ENCODE data around the gene PATE3.

Gene PATE3

DNA sequence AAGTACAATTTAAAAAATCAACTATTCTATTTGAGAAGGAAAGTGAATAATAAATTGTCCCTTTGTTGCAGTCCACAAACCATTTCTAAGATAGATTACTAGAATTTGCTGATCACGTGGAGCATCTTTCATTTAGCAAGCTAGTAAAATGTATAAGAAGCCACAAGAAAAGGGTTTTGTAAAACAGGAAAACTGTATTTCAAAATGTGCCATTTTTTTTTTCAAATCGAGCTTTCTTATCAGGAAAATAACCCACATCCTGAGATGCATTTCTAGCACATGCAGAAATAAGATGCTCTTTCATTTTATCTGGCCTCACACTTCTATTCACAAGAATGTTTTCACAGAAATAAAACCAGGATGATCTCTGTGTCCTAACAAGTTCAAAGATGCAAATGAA lies 3.2 kb upstream of the PATE3 start:
- no peak overlapping the region for H2AFZ ChIP-seq (ENCODE audit: low read length)
- H3K4me1 ChIP-seq (ENCODE audit: insufficient read depth, low read length, poor library complexity, severe bottlenecking), result no peaks in the 10 kb centered on the region
- no peaks in the 10 kb centered on the region for H3K79me2 ChIP-seq (ENCODE audit: insufficient read depth, low read length)
- no peaks in the 10 kb centered on the region for H4K20me1 ChIP-seq (ENCODE audit: insufficient read depth, low read length, poor library complexity, severe bottlenecking)
- H3K9me3 ChIP-seq (ENCODE audit: insufficient read depth, low read depth, low read length), result no peaks in the 10 kb centered on the region
- H3K4me2 ChIP-seq (ENCODE audit: low read depth, low read length, poor library complexity, severe bottlenecking), result no peak overlapping the region
- H3K27me3 ChIP-seq (ENCODE audit: insufficient read depth, low read length, poor library complexity, severe bottlenecking), result no peaks in the 10 kb centered on the region
- no peaks in the 10 kb centered on the region for H3K36me3 ChIP-seq (ENCODE audit: insufficient read depth, low read length)
- no peaks in the 10 kb centered on the region for H3K9me2 ChIP-seq (replicated peaks; ENCODE audit: low read depth, low read length)
- H3F3A ChIP-seq (ENCODE audit: low read depth), result no peaks in the 10 kb centered on the region
- H3K9ac ChIP-seq (ENCODE audit: low read depth, low read length, poor library complexity, severe bottlenecking), result no peak overlapping the region
- TF ChIP-seq, protein P1, sequence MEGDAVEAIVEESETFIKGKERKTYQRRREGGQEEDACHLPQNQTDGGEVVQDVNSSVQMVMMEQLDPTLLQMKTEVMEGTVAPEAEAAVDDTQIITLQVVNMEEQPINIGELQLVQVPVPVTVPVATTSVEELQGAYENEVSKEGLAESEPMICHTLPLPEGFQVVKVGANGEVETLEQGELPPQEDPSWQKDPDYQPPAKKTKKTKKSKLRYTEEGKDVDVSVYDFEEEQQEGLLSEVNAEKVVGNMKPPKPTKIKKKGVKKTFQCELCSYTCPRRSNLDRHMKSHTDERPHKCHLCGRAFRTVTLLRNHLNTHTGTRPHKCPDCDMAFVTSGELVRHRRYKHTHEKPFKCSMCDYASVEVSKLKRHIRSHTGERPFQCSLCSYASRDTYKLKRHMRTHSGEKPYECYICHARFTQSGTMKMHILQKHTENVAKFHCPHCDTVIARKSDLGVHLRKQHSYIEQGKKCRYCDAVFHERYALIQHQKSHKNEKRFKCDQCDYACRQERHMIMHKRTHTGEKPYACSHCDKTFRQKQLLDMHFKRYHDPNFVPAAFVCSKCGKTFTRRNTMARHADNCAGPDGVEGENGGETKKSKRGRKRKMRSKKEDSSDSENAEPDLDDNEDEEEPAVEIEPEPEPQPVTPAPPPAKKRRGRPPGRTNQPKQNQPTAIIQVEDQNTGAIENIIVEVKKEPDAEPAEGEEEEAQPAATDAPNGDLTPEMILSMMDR (conservative IDR thresholded peaks at IDR 0.05; ENCODE audit: low read length), result no peak
- no peak for TF ChIP-seq EZH2phosphoT487 (IDR thresholded peaks at IDR 0.05; ENCODE audit: borderline replicate concordance)
- H3K4me3 ChIP-seq (ENCODE audit: low read length, poor library complexity, severe bottlenecking), result no peak overlapping the region

DNA sequence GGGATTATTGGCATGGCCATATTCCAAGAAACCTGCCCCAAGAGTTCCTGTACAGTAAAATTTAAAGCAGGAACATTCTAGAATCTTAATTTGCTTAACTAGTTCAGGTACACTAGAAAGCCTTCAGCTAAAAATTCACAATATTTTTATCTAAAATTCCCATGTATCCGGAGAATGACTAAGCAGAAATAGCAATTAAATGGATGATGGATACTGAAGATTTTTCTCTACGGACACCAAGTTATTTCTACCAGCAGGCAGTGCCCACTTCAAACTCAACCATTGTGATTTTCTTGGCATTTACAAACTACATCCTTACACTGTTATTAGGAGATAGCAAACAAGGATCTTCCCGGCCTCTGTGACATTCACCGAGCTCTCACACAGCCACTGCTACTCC lies 2.9 kb downstream of the PATE3 start:
- Histone ChIP-seq H2AFZ (ENCODE audit: low read length) (no peak overlapping the region), H3F3A (ENCODE audit: low read depth) (no peaks in the 10 kb centered on the region), H3K4me1 (ENCODE audit: insufficient read depth, low read length, poor library complexity, severe bottlenecking) (no peaks in the 10 kb centered on the region), H3K4me3 (ENCODE audit: low read length, poor library complexity, severe bottlenecking) (no peak overlapping the region), H3K27me3 (ENCODE audit: insufficient read depth, low read length, poor library complexity, severe bottlenecking) (no peaks in the 10 kb centered on the region), H3K9me2 (replicated peaks; ENCODE audit: low read depth, low read length) (no peaks in the 10 kb centered on the region), H3K79me2 (ENCODE audit: insufficient read depth, low read length) (no peaks in the 10 kb centered on the region), H4K20me1 (ENCODE audit: insufficient read depth, low read length, poor library complexity, severe bottlenecking) (no peaks in the 10 kb centered on the region), H3K4me2 (ENCODE audit: low read depth, low read length, poor library complexity, severe bottlenecking) (no peak overlapping the region), H3K9me3 (ENCODE audit: insufficient read depth, low read depth, low read length) (no peaks in the 10 kb centered on the region), H3K36me3 (ENCODE audit: insufficient read depth, low read length) (no peaks in the 10 kb centered on the region), H3K9ac (ENCODE audit: low read depth, low read length, poor library complexity, severe bottlenecking) (no peak overlapping the region)
- TF ChIP-seq, protein P1 (conservative IDR thresholded peaks at IDR 0.05; ENCODE audit: low read length), result no peak
- TF ChIP-seq EZH2phosphoT487 (IDR thresholded peaks at IDR 0.05; ENCODE audit: borderline replicate concordance), result no peak

DNA sequence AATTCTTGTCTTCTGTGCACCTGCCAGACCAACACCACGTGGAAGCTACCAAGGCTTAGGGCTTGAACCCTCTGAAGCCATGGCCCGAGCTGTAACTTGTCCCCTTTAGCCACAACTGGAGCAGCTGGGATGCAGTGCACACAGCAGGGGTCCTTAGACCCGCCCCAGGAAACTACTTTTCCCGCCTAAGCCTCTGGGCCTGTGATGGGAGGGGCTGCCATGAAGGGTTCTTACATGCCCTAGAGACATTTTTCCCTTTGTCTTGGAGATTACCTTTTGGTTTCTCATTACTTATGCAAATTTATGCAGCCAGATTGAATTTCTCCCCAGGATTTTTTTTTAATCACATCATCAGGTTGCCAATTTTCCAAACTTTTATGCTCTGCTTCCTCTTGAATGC lies 9.7 kb downstream of the PATE3 start:
- Histone ChIP-seq H3K36me3 (ENCODE audit: insufficient read depth, low read length) (no peaks in the 10 kb centered on the region), H3K27me3 (ENCODE audit: insufficient read depth, low read length, poor library complexity, severe bottlenecking) (no peaks in the 10 kb centered on the region), H3K4me3 (ENCODE audit: low read length, poor library complexity, severe bottlenecking) (no peak overlapping the region), H3K9me3 (ENCODE audit: insufficient read depth, low read depth, low read length) (peaks cover 4% of the 10 kb centered on the region), H3K9me2 (replicated peaks; ENCODE audit: low read depth, low read length) (no peaks in the 10 kb centered on the region), H3F3A (ENCODE audit: low read depth) (no peaks in the 10 kb centered on the region), H3K4me1 (ENCODE audit: insufficient read depth, low read length, poor library complexity, severe bottlenecking) (no peaks in the 10 kb centered on the region), H3K4me2 (ENCODE audit: low read depth, low read length, poor library complexity, severe bottlenecking) (no peak overlapping the region), H3K79me2 (ENCODE audit: insufficient read depth, low read length) (no peaks in the 10 kb centered on the region), H2AFZ (ENCODE audit: low read length) (no peak overlapping the region), H3K9ac (ENCODE audit: low read depth, low read length, poor library complexity, severe bottlenecking) (no peak overlapping the region), H4K20me1 (ENCODE audit: insufficient read depth, low read length, poor library complexity, severe bottlenecking) (no peaks in the 10 kb centered on the region)
- TF ChIP-seq, protein P1 (conservative IDR thresholded peaks at IDR 0.05; ENCODE audit: low read length), result no peak
- TF ChIP-seq EZH2phosphoT487 (IDR thresholded peaks at IDR 0.05; ENCODE audit: borderline replicate concordance), result no peak

Measured in Loucy (cell line).